HEK293T (cell line): ENCODE data around the gene CCNK.

Experiments used
- ARNT ChIP-seq: fragments of 450-650 bp; IDR thresholded peaks from 2 replicates; pipeline ENCODE4 v1.6.1; 2017; ENCODE audit warnings: mild to moderate bottlenecking
- BHLHE40 ChIP-seq: fragments of 450-650 bp; IDR thresholded peaks from 2 replicates; pipeline ENCODE4 v1.6.1; 2016; ENCODE audit warnings: mild to moderate bottlenecking, moderate library complexity, borderline replicate concordance
- CTBP1 ChIP-seq: fragments of 450-650 bp; IDR thresholded peaks from 2 replicates; pipeline ENCODE4 v1.6.1; 2016; ENCODE audit warnings: borderline replicate concordance
- ELF4 ChIP-seq: fragments of 450-650 bp; IDR thresholded peaks from 2 replicates; pipeline ENCODE4 v1.6.1; 2017; ENCODE audit warnings: antibody characterized with exemption
- FOXK2 ChIP-seq: fragments of 450-650 bp; IDR thresholded peaks from 2 replicates; pipeline ENCODE4 v1.6.1; 2016; ENCODE audit warnings: mild to moderate bottlenecking
- HDGF ChIP-seq: fragments of 450-650 bp; IDR thresholded peaks from 2 replicates; pipeline ENCODE4 v1.6.1; 2017; ENCODE audit warnings: antibody characterized with exemption, borderline replicate concordance
- LEF1 ChIP-seq: fragments of 450-650 bp; IDR thresholded peaks from 2 replicates; pipeline ENCODE4 v1.6.1; 2017; ENCODE audit warnings: mild to moderate bottlenecking, borderline replicate concordance
- SP1 ChIP-seq: fragments of 450-650 bp; IDR thresholded peaks from 2 replicates; pipeline ENCODE4 v1.6.1; 2017
- TF ChIP-seq, protein P1 (sequence below): fragments of 450-650 bp; IDR thresholded peaks from 2 replicates; pipeline ENCODE4 v1.6.1; 2016

GRCh38 chr14:99466758-99467157 is 14.5 kb upstream of the CCNK start:
- TF ChIP-seq, protein P1, sequence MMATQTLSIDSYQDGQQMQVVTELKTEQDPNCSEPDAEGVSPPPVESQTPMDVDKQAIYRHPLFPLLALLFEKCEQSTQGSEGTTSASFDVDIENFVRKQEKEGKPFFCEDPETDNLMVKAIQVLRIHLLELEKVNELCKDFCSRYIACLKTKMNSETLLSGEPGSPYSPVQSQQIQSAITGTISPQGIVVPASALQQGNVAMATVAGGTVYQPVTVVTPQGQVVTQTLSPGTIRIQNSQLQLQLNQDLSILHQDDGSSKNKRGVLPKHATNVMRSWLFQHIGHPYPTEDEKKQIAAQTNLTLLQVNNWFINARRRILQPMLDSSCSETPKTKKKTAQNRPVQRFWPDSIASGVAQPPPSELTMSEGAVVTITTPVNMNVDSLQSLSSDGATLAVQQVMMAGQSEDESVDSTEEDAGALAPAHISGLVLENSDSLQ: no peak
- TF ChIP-seq HDGF: no peak
- TF ChIP-seq LEF1: no peak
- no peak for TF ChIP-seq BHLHE40
- TF ChIP-seq FOXK2: no peak
- no peak for TF ChIP-seq SP1
- no peak for TF ChIP-seq ELF4
- TF ChIP-seq ARNT: no peak
- TF ChIP-seq CTBP1: no peak
